Kidney epithelial cell (primary cell): ENCODE results near the gene PTPMT1. TPM values are rescaled to one million over a fixed set of nuclear protein-coding genes. Genes with fewer than 3 reads are reported as not detected.
A peak's percentile ranks its signal among the peaks of the same experiment; 100 is the strongest.

Source experiments
- DNase-seq: peaks from one replicate; pipeline ENCODE4 v3.0.0-alpha.2; 2010; ENCODE audit warnings: low read depth
- H3K27me3 ChIP-seq: 2 replicates; pipeline ENCODE4 v1.6.0; 2011; ENCODE audit warnings: low read length; ENCODE audit not compliant: control insufficient read depth, insufficient read depth
- H3K36me3 ChIP-seq: 2 replicates; pipeline ENCODE4 v1.5.1; 2011; ENCODE audit warnings: low read length; ENCODE audit not compliant: control insufficient read depth, insufficient read depth
- H3K4me3 ChIP-seq: 2 replicates; pipeline ENCODE4 v1.5.1; 2011; ENCODE audit warnings: low read depth, mild to moderate bottlenecking, control low read depth, low read length
- total RNA-seq: library from RNA; depleted of rRNA; stranded (reverse); fragments of >200 nt; gene quantifications from 2 replicates; pipeline ENCODE4 v1.2.3, GENCODE V29; 2015
- TF ChIP-seq, protein P1 (sequence below): IDR thresholded peaks from 2 replicates; pipeline ENCODE4 v1.5.1; 2011; ENCODE audit warnings: mild to moderate bottlenecking, moderate library complexity, low read length, control low read depth, inconsistent platforms; ENCODE audit not compliant: insufficient read depth, poor library complexity, severe bottlenecking

Gene PTPMT1
- total RNA-seq, 1 donor from 2014 or later = 166 TPM

DNA sequence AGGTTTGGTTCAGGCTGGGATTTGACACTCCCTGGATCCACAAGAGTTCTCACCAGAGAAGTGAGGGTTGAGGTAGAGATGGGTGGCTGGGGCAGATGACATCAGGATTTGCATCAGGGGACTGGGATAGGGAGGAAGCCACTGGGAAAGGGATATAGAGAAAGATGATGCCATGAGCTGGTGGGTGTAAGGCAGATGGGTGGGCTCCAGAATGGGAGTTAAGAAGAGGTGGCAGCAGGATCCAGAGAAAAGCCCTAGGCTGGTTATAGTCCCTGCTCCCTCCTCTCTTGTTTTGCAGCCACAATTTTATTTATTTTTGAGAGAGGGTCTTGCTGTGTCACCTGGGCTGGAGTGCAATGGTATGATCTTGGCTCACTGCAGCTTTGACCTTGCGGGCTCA, 30.6 kb downstream of the PTPMT1 start:
- DNase-seq = no peak
- no peak overlapping the region for H3K4me3 ChIP-seq
- H3K27me3 ChIP-seq = peaks cover 40% of the 10 kb centered on the region
- H3K36me3 ChIP-seq = no peaks in the 10 kb centered on the region
- TF ChIP-seq, protein P1, sequence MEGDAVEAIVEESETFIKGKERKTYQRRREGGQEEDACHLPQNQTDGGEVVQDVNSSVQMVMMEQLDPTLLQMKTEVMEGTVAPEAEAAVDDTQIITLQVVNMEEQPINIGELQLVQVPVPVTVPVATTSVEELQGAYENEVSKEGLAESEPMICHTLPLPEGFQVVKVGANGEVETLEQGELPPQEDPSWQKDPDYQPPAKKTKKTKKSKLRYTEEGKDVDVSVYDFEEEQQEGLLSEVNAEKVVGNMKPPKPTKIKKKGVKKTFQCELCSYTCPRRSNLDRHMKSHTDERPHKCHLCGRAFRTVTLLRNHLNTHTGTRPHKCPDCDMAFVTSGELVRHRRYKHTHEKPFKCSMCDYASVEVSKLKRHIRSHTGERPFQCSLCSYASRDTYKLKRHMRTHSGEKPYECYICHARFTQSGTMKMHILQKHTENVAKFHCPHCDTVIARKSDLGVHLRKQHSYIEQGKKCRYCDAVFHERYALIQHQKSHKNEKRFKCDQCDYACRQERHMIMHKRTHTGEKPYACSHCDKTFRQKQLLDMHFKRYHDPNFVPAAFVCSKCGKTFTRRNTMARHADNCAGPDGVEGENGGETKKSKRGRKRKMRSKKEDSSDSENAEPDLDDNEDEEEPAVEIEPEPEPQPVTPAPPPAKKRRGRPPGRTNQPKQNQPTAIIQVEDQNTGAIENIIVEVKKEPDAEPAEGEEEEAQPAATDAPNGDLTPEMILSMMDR = no peak

DNA sequence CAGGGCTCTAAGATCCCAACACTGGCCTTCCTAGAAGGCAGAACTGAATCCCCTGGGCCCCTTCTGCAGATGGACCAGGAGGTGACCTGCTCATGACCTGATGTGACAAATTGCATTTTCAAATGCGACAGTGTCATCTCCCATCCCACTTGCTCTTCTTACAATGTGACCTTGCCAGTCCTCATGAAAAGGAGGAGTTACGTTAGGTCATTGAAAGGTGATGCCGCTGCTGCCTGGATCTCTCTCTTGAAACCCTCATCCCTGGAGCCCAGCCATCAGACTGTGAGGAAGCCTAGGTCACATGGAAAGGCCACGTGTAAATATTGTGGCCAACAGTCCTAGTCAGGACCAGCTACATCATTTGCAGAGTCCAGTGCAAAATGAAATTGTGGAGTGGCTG, 34.5 kb downstream of the PTPMT1 start:
- peaks cover 6% of the 10 kb centered on the region for H3K27me3 ChIP-seq
- TF ChIP-seq, protein P1 = no peak
- H3K4me3 ChIP-seq = no peak overlapping the region
- no peaks in the 10 kb centered on the region for H3K36me3 ChIP-seq
- DNase-seq = no peak

GRCh38 chr11:47603295-47603694, 37.9 kb downstream of the PTPMT1 start:
- DNase-seq = no peak
- Histone ChIP-seq H3K36me3 (no peaks in the 10 kb centered on the region), H3K4me3 (no peak overlapping the region), H3K27me3 (no peaks in the 10 kb centered on the region)
- TF ChIP-seq, protein P1 = no peak

- TF ChIP-seq, protein P1 = no peak
- DNase-seq = no peak
- no peak overlapping the region for H3K4me3 ChIP-seq
- H3K27me3 ChIP-seq = no peaks in the 10 kb centered on the region
- no peaks in the 10 kb centered on the region for H3K36me3 ChIP-seq
Observed at GRCh38 chr11:47605921-47606320, 40.5 kb downstream of the PTPMT1 start.

- DNase-seq = no peak
- Histone ChIP-seq H3K4me3 (no peak overlapping the region), H3K36me3 (no peaks in the 10 kb centered on the region), H3K27me3 (no peaks in the 10 kb centered on the region)
- TF ChIP-seq, protein P1 = no peak
Observed at GRCh38 chr11:47606731-47607130, 41.3 kb downstream of the PTPMT1 start.

DNA sequence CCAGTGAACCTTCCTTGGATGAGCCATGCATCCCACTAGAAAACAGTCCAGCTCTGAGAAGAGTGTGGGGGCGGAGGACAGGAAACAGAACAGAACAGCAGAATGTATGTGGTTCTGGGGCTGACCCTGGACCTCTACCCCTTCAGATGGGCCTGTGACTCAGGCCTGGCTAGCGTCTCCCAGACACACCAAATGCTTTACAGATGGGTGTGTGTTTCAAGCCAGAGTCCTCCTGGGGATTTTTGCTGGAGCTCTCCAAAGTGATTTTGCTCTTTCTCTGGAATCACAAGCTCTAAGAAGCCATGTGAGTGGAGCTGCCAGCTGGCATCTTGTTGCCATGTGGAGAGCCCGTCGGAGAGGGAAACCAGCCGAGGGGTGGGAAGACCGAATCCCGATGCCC, 42.0 kb downstream of the PTPMT1 start:
- TF ChIP-seq, protein P1 = no peak
- Histone ChIP-seq H3K27me3 (no peaks in the 10 kb centered on the region), H3K36me3 (no peaks in the 10 kb centered on the region), H3K4me3 (no peak overlapping the region)
- peak; percentile 47 for DNase-seq
